ENCODE results near the gene LSM3. TPM values are rescaled to one million over a fixed set of nuclear protein-coding genes. Genes with fewer than 3 reads are reported as not detected.

The LSM3 gene
- total RNA-seq, 1 experiment from 2014 or later, result 40.7 TPM

- peak; percentile 95 for DNase-seq (ENCODE audit: low read depth)
Measured at GRCh38 chr3:14143271-14144225, 35.1 kb upstream of the LSM3 start.

DNA sequence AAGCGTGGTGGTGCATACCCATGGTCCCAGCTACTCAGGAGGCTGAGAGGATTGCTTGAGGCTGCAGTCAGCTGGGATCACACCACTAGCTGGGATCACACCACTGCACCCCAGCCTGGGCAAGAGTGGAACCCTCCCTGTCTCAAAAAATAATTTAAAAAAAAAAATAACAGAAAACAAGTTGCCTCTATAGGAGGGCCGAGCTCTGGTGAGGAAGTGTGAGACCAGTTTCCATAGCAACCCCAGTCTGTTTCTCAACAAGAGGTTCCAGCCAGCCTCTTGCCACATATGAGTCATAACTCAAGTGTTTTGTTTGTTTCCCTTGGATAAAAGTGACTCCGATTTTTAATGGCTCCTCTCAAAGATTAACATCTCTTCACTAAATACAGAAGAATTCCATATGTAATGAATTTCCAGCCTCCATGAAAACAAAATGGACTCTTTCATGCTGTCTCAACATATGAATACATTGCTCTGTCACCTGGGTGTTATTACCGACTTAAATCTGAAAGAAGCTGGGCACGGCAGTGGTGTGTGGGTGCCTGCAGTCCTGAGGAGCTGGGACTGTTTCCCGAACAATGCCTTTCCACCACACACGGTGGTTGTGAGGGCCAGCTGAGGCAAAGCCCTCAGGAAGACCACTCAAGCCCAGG lies 34.1 kb upstream of the LSM3 start:
- peak; percentile 99 for DNase-seq (ENCODE audit: low read depth)

- DNase-seq (ENCODE audit: low read depth), result no peak
Measured at GRCh38 chr3:14145236-14145635, 33.4 kb upstream of the LSM3 start.

DNA sequence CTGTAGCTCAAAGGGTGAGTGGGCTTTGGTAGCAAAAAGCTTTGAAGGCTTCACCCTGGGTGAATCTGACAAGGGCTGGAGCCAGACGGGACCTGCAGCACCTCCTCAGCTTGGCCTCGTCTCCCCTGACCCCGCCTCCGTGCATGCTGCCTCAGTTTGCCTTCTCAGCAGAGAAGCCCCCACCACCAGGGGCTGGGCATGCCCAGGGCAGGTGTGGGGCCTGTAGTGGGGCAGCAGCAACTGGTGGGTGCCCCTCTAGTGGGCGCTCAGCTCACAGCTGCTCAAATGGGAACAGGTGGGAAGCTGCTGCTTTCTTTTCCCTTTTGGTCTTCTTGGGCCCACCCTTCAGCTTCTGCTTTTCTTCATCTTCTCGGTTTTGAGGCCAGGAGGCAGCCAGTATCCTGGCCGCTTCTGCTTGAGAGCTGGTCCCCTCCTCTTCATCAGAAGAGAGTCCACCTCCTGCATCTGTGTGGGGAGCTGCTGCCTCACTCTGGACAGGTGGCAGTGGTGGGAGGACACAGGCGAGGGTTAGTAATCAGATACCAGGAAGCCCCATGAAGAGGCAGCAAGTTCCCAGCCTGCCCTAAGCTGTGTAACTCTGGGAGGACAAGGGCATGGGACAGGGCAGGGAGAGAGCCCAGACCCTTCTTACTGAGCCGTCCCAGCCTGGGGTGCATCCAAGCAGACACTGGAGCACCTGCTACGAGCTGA lies 32.8 kb upstream of the LSM3 start:
- DNase-seq (ENCODE audit: low read depth), result no peak

- no peak for DNase-seq (ENCODE audit: low read depth)
Measured at GRCh38 chr3:14146381-14147065, 32.1 kb upstream of the LSM3 start.

DNA sequence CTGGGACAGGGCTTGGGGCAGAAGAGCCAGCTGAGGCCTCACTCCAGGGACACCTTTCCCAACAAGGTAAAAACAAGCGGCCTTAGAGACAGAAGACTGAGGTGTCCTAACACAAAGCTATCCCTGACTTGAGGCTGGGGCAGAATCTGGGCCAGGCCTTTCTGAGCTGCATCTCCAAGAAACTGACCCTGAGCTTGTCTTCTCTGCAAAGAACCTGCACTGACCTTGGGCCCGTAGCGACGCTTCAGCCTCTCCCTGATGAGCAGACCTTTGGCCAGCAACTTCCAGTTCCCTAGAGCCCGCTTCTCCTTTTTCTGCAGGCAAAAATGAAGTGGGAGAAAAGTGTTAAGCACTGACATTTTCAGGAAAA lies 31.6 kb upstream of the LSM3 start:
- DNase-seq (ENCODE audit: low read depth), result no peak

DNA sequence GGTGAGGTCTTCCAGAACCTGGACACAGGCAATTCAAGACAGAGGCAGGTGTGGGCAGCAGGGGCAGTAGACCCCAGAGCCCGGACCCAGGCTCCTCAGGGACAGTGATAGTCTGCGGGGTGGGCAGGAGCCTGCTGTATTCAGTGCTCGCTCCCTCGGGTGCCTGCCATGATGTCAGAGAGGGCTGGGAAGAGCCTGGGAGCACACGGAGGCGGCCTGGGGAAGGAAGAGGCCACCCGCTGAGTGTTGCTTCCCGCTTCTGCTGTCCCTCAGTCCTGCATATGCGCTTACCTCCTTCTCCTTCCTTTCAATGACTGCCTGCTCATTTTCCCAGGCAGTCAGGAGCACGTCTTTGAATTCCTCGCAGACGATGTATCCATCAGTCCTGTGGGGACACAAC lies 31.0 kb upstream of the LSM3 start:
- DNase-seq (ENCODE audit: low read depth), result no peak

DNA sequence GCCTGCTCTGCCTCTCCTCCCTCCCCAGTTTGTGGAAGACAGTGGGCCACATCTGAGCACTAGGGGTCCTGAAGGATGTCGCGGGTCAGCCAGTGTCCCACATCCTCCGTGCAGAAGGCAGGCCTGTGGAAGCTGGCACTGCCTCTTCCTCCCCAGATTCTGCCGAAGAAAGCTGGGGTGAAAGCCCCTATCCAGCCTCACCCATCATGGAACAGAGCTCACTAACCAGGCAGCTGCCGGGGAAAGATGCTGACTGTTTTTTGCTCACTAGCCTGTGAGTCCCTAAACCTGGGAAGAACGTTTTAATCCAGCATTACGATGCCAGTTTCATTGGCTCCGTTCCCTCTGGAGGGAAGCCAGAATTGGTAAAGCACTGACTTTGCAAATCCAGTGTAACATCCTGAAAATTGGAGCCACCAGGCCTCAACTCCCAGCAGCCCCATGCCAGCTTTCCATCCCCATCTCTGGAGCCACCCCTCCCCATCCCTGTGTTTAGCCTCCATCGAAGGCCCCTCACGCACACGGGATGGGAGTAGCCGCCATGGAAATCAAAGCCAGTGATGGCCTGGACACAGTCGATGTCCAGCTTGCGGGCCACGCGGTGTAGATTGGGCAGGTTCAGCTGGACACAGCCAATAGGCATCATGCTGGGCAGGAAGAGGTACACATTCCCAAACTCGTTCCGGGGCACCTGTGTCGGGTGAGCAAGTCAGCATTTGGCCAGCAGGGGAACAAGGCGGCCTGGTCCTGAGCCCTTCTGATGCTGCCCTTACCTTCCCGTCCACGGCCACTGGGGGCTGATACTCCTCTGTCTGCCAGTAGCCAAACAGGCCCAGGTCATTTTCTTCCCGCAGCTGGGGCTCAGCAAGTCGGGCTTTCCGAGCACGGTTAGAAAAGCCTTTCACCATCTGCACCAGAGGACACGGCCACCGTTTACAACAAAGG lies 30.3 kb upstream of the LSM3 start:
- no peak for DNase-seq (ENCODE audit: low read depth)

- DNase-seq (ENCODE audit: low read depth), result no peak
Measured at GRCh38 chr3:14150078-14150477, 28.5 kb upstream of the LSM3 start.

- no peak for DNase-seq (ENCODE audit: low read depth)
Measured at GRCh38 chr3:14150491-14151230, 28.0 kb upstream of the LSM3 start.

GRCh38 chr3:14151471-14152083 lies 27.0 kb upstream of the LSM3 start:
- no peak for DNase-seq (ENCODE audit: low read depth)

DNA sequence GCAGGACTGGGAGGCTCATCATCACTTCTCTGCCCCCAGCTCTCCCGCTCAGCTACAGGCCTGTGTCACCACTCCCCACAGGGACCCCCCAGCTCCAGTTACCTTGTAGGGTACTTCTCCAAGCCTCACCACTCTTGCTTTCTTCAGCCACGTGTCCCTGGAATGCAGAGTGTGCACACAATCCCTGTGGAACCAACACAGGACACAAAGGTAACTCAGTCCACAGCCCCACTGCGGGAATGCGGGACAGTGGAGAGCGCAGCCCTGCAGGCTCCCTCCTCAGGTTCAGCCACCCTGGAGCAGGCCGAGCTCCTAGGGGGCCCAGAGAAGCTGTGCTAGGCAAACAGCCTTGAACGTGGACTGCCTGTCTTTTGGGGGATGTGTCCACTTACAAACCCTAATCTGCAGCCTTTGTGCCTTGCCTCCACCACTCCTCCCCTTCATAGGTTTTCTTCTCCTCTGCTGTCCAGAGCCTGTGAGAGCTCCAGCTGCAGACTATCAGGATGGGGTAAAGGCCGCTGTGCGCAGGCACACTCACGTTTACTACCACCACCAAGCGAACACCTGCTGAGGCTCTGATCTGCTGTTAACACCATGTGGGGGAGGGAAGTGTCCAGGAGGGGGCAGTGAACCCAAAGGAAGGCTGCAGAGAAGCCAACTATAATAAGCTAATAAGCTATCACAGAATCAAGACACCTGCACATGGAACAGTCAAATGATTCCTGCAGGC lies 26.2 kb upstream of the LSM3 start:
- DNase-seq (ENCODE audit: low read depth), result no peak

DNA sequence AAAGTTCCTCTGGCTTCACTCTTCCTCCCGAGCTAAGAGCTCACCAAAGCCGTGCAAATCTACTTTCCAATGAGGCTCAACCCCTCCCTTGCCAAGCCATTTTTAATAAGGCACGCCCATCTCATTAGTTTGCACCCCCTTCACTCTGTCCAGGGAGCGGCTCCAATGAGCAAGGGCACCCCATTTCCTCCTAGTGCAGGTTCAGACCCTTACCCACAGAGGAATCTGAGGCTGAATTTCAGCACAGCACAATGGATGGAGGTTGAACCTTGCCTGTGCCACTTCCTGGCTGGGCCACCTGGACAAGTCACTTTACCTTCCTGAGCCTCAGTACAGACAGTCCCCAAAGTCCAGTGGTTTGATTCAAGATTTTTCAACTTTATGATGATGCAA lies 25.7 kb upstream of the LSM3 start:
- DNase-seq (ENCODE audit: low read depth), result no peak

DNA sequence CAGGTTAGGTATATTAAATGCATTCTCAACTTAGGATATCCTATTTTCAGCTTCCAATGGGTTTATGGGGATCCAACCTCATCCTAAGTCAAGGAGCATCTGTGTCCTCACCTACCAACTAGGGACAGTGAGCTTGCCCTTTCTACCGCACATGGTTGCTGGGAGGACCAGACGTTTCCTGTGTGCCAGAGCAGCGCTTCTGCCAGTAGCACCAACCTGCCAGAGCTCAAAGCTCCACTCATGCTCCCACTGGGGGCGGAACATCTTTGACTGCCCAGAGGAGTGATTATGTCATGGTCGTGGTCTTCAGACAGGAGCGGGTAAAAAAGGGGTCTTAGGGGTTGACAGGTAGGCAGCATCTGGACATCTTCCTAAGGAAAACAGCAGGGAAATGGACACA lies 25.0 kb upstream of the LSM3 start:
- DNase-seq (ENCODE audit: low read depth), result no peak

GRCh38 chr3:14154276-14154675 lies 24.3 kb upstream of the LSM3 start:
- DNase-seq (ENCODE audit: low read depth), result no peak

DNA sequence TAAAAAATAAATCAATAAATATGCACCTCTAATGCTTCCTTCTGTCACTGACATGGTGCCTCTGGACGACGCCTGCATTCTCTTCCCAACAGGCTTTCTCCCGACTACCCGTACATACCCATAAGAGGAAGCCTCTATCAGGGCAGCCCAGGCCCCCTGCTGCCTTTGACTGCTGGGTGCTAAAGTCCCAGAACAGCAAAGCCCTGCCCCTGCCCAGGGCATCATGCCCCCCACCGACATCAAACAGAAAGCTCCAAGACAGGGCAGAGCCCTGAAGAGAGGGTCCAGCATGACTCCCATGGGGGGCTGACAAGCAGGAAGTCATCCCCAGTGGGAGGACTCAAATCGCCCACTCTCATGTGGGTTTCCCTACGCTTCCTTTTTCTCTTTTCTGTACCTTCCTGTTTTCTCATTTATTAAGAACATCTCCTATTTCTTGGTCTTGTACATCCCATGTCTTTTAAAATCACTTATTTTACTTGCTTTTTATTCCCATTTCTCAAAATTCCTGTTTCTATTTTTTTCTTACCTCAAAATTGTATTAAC lies 23.6 kb upstream of the LSM3 start:
- DNase-seq (ENCODE audit: low read depth), result no peak

- no peak for DNase-seq (ENCODE audit: low read depth)
Measured at GRCh38 chr3:14156201-14156600, 22.4 kb upstream of the LSM3 start.

- DNase-seq (ENCODE audit: low read depth), result no peak
Measured at GRCh38 chr3:14156843-14157561, 21.6 kb upstream of the LSM3 start.
